Liver (tissue), 9 donors: ENCODE measurements around the gene DNM3. TPM values are rescaled to one million over a fixed set of nuclear protein-coding genes. Genes with fewer than 3 reads are reported as not detected.

Experiments used
- DNase-seq: peaks from one replicate; pipeline ENCODE4 v3.0.0-alpha.2; 2017; ENCODE audit warnings: low spot score
- H3K27ac ChIP-seq, 2 donors: one replicate each; pipeline ENCODE4 v1.7.0; 2013; ENCODE audit warnings: inconsistent platforms in 2 of 2, low read length in 2 of 2, control low read depth in 1 of 2, low read depth in 1 of 2, mild to moderate bottlenecking in 1 of 2
- H3K27me3 ChIP-seq, 4 donors: one replicate each; pipeline versions ENCODE4 v1.6.1 to v1.7.0; 2013; ENCODE audit warnings: low read length in 3 of 4, inconsistent platforms in 1 of 4, mild to moderate bottlenecking in 1 of 4, moderate library complexity in 1 of 4; ENCODE audit not compliant: control insufficient read depth in 4 of 4, insufficient read depth in 4 of 4
- H3K36me3 ChIP-seq, 4 donors: one replicate each; pipeline versions ENCODE4 v1.6.1 to v1.7.0; 2013; ENCODE audit warnings: low read length in 3 of 4, mild to moderate bottlenecking in 3 of 4, low read depth in 1 of 4, moderate library complexity in 1 of 4; ENCODE audit not compliant: control insufficient read depth in 4 of 4, insufficient read depth in 3 of 4
- H3K4me1 ChIP-seq, 4 donors: one replicate each; pipeline versions ENCODE4 v1.6.1 to v1.7.0; 2013; ENCODE audit warnings: low read length in 3 of 4, mild to moderate bottlenecking in 3 of 4, moderate library complexity in 1 of 4; ENCODE audit not compliant: control insufficient read depth in 4 of 4, insufficient read depth in 4 of 4
- H3K4me3 ChIP-seq, 3 donors: one replicate each; pipeline versions ENCODE4 v1.6.1 to v1.7.0; 2013; ENCODE audit warnings: low read length in 3 of 3, control low read depth in 1 of 3, low read depth in 1 of 3, mild to moderate bottlenecking in 1 of 3
- H3K9ac ChIP-seq, 2 donors: one replicate each; pipeline ENCODE4 v1.7.0; 2013; ENCODE audit warnings: low read length in 2 of 2, mild to moderate bottlenecking in 2 of 2, moderate library complexity in 2 of 2, control low read depth in 1 of 2, low read depth in 1 of 2
- H3K9me3 ChIP-seq, 4 donors: one replicate each; pipeline versions ENCODE4 v1.6.1 to v1.7.0; 2013; ENCODE audit warnings: low read length in 3 of 4; ENCODE audit not compliant: control insufficient read depth in 4 of 4
- EGR1 ChIP-seq, 2 donors: IDR thresholded peaks; 2 replicates each; pipeline ENCODE4 v1.6.1; 2016 to 2018; ENCODE audit warnings: antibody characterized with exemption in 2 of 2, low read depth in 2 of 2
- FOXA1 ChIP-seq: IDR thresholded peaks from 2 replicates; pipeline ENCODE4 v1.6.1; 2016; ENCODE audit warnings: antibody characterized with exemption
- FOXA2 ChIP-seq: IDR thresholded peaks from 2 replicates; pipeline ENCODE4 v1.6.1; 2016; ENCODE audit warnings: antibody characterized with exemption
- GABPA ChIP-seq, 2 donors: IDR thresholded peaks in 1 of 2; conservative IDR thresholded peaks in 1 of 2; 2 replicates each; pipeline ENCODE4 v1.6.1; 2016; ENCODE audit warnings: antibody characterized with exemption in 2 of 2, mild to moderate bottlenecking in 1 of 2, moderate library complexity in 1 of 2
- HNF4A ChIP-seq, 2 donors: conservative IDR thresholded peaks; 2 replicates each; pipeline ENCODE4 v1.6.1; 2016; ENCODE audit warnings: antibody characterized with exemption in 2 of 2, mild to moderate bottlenecking in 2 of 2
- HNF4G ChIP-seq: IDR thresholded peaks from 2 replicates; pipeline ENCODE4 v1.6.1; 2016; ENCODE audit warnings: antibody characterized with exemption
- JUND ChIP-seq, 2 donors: IDR thresholded peaks; 2 replicates each; pipeline ENCODE4 v1.6.1; 2016; ENCODE audit warnings: antibody characterized with exemption in 2 of 2
- NR2F2 ChIP-seq: IDR thresholded peaks from 2 replicates; pipeline ENCODE4 v1.6.1; 2016; ENCODE audit warnings: antibody characterized with exemption
- RAD21 ChIP-seq, 2 donors: IDR thresholded peaks; 2 replicates each; pipeline ENCODE4 v1.6.1; 2016; ENCODE audit warnings: antibody characterized with exemption in 2 of 2, mild to moderate bottlenecking in 2 of 2
- RXRA ChIP-seq, 2 donors: IDR thresholded peaks; 2 replicates each; pipeline ENCODE4 v1.6.1; 2017 to 2018; ENCODE audit warnings: antibody characterized with exemption in 2 of 2, mild to moderate bottlenecking in 1 of 2
- SP1 ChIP-seq: IDR thresholded peaks from 2 replicates; pipeline ENCODE4 v1.6.1; 2018; ENCODE audit warnings: antibody characterized with exemption, mild to moderate bottlenecking
- TAF1 ChIP-seq: conservative IDR thresholded peaks from 2 replicates; pipeline ENCODE4 v1.6.1; 2016; ENCODE audit warnings: antibody characterized with exemption, mild to moderate bottlenecking
- YY1 ChIP-seq: IDR thresholded peaks from 2 replicates; pipeline ENCODE4 v1.6.1; 2016; ENCODE audit warnings: antibody characterized with exemption, mild to moderate bottlenecking
- WGBS: extraction: QIAGEN DNeasy Blood & Tissue Kit; methylation state at CpG from one replicate; pipeline ENCODE4 v1.1.7; 2013; 5-methylcytosine and 5-hydroxymethylcytosine counted together
- polyA plus RNA-seq, 2 donors: library from polyadenylated mRNA; stranded (reverse) in 1 of 2; unstranded in 1 of 2; fragments of 200-250 nt in 1 of 2; fragments of >200 nt in 1 of 2; fragmentation: Nextera tagmentation in 1 of 2; extraction: Ambion mirVana in 1 of 2; gene quantifications; one replicate each; pipeline versions ENCODE4 v1.2.1 to v1.2.3, GENCODE V29; 2013 to 2015
- total RNA-seq, 2 donors: library from RNA; depleted of rRNA; stranded (reverse); fragments of >200 nt; gene quantifications; one replicate each; pipeline ENCODE4 v1.2.3, GENCODE V29; 2014
- TF ChIP-seq, protein P1 (sequence below): IDR thresholded peaks from 2 replicates; pipeline ENCODE4 v1.6.1; 2016; ENCODE audit warnings: antibody characterized with exemption, mild to moderate bottlenecking
- TF ChIP-seq, protein P2 (sequence below): IDR thresholded peaks from 2 replicates; pipeline ENCODE4 v1.6.1; 2016; ENCODE audit warnings: antibody characterized with exemption
- TF ChIP-seq, protein P3 (sequence below): fragments of 150-350 bp; IDR thresholded peaks from 2 replicates; pipeline ENCODE4 v1.5.1; 2017; ENCODE audit warnings: improper control_type of control experiment, low read depth, low read length; ENCODE audit not compliant: missing input control
- TF ChIP-seq, protein P4 (sequence below): IDR thresholded peaks from 2 replicates; pipeline ENCODE4 v1.6.1; 2016; ENCODE audit warnings: antibody characterized with exemption
- TF ChIP-seq, protein P5 (sequence below): IDR thresholded peaks from 2 replicates; pipeline ENCODE4 v1.6.1; 2016; ENCODE audit warnings: antibody characterized with exemption
- donor health status: healthy.
- donor health status: healthy.
- donor health status: healthy.
- donor health status: healthy.
- donor health status: healthy.

DNM3 gene
- total and polyA plus RNA-seq, 4 donors, result 0.08 to 3.2 (median 1.0) TPM

DNA sequence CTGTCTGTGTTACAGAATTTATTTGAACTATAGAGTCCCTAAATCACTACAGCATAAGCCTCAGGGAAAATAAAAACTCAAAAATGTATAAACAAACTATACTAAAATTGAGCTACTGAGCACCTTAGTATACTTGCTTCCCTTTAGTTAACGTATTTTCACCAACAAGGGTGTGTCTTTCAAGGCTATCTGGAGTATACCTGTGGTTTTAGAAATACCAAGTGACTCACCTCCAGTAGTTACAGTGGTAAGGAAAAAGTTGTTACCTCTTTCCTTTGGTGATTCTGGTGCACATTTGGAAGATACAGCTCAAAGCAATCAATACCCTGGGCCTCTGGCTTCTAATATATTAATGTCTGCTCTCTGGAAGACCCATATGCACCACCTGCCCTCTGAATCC is 511.1 kb downstream of the DNM3 start:
- Histone ChIP-seq H3K9me3 (peaks cover 0 to 3% (median 0%) of the 10 kb centered on the region in 4 donors), H3K4me1 (no peaks in the 10 kb centered on the region), H3K27ac (no peak overlapping the region), H3K36me3 (no peaks in the 10 kb centered on the region), H3K9ac (no peak overlapping the region), H3K27me3 (no peaks in the 10 kb centered on the region), H3K4me3 (no peak overlapping the region)
- TF ChIP-seq JUND (IDR thresholded peaks at IDR 0.05), result no peak
- no peak for TF ChIP-seq TAF1
- TF ChIP-seq HNF4A (conservative IDR thresholded peaks at IDR 0.05), result no peak
- no peak for TF ChIP-seq RXRA (IDR thresholded peaks at IDR 0.05)
- 84% methylated on average over 1 of the region's 1 CpG for WGBS
- no peak for DNase-seq

DNA sequence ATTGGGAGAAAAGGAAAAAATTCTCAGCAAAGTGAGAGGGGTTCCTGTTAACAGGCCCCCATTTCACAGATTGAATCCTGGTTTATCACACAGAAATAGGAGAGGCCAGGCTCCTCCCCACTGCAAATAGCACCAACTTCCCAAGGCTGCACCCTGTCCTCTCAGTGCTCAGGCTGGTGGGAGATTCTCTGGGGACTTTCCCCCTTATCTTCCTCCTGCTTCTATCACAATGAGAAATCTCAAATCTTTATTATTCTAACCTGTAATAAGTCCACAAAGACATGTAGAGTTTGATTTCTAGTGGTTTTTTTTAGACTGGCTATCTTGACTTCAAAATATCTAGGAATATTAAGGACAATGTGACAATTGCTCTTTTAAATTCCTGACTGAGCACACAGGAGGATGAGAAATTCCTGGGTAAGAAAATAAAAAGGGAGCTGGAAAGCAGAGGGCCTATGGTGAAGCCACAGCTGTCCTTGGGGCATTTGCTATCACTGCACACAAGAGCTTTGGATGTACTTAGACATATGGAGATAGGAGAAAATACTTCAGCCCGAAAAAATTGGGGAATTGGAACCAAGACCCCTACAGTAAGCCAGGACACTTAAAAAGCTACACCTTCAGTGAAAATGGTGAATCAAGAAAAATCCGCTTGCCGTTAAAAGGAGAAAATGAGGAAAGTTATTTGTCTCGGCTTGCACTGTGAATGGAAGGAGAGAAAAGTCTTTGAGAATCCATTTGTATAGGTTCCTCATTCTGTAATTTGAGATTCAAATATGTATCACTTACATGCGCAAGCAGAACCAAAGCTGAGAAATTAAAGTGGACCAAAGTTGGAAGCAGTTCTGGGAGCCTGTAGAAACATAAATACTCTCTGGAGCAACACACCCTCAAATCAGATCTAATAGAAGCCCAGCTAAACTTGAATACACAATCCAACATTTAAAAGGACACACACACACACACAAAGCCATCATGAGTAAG is 513.3 kb downstream of the DNM3 start:
- 94% methylated on average over 5 of the region's 5 CpGs for WGBS
- Histone ChIP-seq H3K27ac (no peak overlapping the region), H3K36me3 (no peaks in the 10 kb centered on the region), H3K27me3 (no peaks in the 10 kb centered on the region), H3K9me3 (no peaks in the 10 kb centered on the region), H3K4me3 (no peak overlapping the region), H3K9ac (no peak overlapping the region), H3K4me1 (peaks cover 0 to 2% (median under 1%) of the 10 kb centered on the region in 4 donors)
- DNase-seq, result no peak
- TF ChIP-seq GABPA (IDR thresholded peaks at IDR 0.05 in 1 of 2, conservative IDR thresholded peaks at IDR 0.05 in 1 of 2) (no peak), FOXA1 (no peak), RXRA (IDR thresholded peaks at IDR 0.05) (no peak), HNF4A (conservative IDR thresholded peaks at IDR 0.05) (no peak), JUND (IDR thresholded peaks at IDR 0.05) (no peak), SP1 (no peak), HNF4G (no peak), EGR1 (IDR thresholded peaks at IDR 0.05; ENCODE audit: low read depth in 2 of 2) (no peak), TAF1 (no peak), RAD21 (IDR thresholded peaks at IDR 0.05) (no peak), YY1 (no peak), NR2F2 (no peak), FOXA2 (no peak)
- TF ChIP-seq, protein P1, sequence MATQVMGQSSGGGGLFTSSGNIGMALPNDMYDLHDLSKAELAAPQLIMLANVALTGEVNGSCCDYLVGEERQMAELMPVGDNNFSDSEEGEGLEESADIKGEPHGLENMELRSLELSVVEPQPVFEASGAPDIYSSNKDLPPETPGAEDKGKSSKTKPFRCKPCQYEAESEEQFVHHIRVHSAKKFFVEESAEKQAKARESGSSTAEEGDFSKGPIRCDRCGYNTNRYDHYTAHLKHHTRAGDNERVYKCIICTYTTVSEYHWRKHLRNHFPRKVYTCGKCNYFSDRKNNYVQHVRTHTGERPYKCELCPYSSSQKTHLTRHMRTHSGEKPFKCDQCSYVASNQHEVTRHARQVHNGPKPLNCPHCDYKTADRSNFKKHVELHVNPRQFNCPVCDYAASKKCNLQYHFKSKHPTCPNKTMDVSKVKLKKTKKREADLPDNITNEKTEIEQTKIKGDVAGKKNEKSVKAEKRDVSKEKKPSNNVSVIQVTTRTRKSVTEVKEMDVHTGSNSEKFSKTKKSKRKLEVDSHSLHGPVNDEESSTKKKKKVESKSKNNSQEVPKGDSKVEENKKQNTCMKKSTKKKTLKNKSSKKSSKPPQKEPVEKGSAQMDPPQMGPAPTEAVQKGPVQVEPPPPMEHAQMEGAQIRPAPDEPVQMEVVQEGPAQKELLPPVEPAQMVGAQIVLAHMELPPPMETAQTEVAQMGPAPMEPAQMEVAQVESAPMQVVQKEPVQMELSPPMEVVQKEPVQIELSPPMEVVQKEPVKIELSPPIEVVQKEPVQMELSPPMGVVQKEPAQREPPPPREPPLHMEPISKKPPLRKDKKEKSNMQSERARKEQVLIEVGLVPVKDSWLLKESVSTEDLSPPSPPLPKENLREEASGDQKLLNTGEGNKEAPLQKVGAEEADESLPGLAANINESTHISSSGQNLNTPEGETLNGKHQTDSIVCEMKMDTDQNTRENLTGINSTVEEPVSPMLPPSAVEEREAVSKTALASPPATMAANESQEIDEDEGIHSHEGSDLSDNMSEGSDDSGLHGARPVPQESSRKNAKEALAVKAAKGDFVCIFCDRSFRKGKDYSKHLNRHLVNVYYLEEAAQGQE, result no peak
- TF ChIP-seq, protein P2, sequence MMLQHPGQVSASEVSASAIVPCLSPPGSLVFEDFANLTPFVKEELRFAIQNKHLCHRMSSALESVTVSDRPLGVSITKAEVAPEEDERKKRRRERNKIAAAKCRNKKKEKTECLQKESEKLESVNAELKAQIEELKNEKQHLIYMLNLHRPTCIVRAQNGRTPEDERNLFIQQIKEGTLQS, result no peak
- TF ChIP-seq, protein P3, sequence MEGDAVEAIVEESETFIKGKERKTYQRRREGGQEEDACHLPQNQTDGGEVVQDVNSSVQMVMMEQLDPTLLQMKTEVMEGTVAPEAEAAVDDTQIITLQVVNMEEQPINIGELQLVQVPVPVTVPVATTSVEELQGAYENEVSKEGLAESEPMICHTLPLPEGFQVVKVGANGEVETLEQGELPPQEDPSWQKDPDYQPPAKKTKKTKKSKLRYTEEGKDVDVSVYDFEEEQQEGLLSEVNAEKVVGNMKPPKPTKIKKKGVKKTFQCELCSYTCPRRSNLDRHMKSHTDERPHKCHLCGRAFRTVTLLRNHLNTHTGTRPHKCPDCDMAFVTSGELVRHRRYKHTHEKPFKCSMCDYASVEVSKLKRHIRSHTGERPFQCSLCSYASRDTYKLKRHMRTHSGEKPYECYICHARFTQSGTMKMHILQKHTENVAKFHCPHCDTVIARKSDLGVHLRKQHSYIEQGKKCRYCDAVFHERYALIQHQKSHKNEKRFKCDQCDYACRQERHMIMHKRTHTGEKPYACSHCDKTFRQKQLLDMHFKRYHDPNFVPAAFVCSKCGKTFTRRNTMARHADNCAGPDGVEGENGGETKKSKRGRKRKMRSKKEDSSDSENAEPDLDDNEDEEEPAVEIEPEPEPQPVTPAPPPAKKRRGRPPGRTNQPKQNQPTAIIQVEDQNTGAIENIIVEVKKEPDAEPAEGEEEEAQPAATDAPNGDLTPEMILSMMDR, result no peak
- TF ChIP-seq, protein P4, sequence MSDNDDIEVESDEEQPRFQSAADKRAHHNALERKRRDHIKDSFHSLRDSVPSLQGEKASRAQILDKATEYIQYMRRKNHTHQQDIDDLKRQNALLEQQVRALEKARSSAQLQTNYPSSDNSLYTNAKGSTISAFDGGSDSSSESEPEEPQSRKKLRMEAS, result no peak
- TF ChIP-seq, protein P5, sequence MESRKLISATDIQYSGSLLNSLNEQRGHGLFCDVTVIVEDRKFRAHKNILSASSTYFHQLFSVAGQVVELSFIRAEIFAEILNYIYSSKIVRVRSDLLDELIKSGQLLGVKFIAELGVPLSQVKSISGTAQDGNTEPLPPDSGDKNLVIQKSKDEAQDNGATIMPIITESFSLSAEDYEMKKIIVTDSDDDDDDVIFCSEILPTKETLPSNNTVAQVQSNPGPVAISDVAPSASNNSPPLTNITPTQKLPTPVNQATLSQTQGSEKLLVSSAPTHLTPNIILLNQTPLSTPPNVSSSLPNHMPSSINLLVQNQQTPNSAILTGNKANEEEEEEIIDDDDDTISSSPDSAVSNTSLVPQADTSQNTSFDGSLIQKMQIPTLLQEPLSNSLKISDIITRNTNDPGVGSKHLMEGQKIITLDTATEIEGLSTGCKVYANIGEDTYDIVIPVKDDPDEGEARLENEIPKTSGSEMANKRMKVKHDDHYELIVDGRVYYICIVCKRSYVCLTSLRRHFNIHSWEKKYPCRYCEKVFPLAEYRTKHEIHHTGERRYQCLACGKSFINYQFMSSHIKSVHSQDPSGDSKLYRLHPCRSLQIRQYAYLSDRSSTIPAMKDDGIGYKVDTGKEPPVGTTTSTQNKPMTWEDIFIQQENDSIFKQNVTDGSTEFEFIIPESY, result no peak
